DMS53 treated with DMSO at 0.1 percent for 48 hours (cell line): Measurements from ENCODE around the gene SEMA4G.

ENCODE experiments used
- DNase-seq: peaks from one replicate; lab custom pipeline; 2025; ENCODE audit not compliant: unreplicated experiment; lab: John Stamatoyannopoulos, UW

SEMA4G gene

GRCh38 chr10:100969187-100970075 lies at the start of gene SEMA4G:
TSS of gene SEMA4G (plus strand) at chr10:100969504. CDS start at chr10:100972913, 3,409 bp downstream.
- DNase-seq: peak; percentile 16

- DNase-seq: no peak
Measured at GRCh38 chr10:100923580-100923979, 45.7 kb upstream of the SEMA4G start.

GRCh38 chr10:100927266-100927665 lies 42.0 kb upstream of the SEMA4G start:
- no peak for DNase-seq

GRCh38 chr10:100928039-100928438 lies 41.3 kb upstream of the SEMA4G start:
- DNase-seq: no peak

GRCh38 chr10:100930368-100930767 lies 38.9 kb upstream of the SEMA4G start:
- no peak for DNase-seq

GRCh38 chr10:100934084-100934659 lies 35.1 kb upstream of the SEMA4G start:
- DNase-seq: no peak

- no peak for DNase-seq
Measured at GRCh38 chr10:100939763-100940344, 29.4 kb upstream of the SEMA4G start.

GRCh38 chr10:100942229-100942628 lies 27.1 kb upstream of the SEMA4G start:
- no peak for DNase-seq

GRCh38 chr10:100943508-100943907 lies 25.8 kb upstream of the SEMA4G start:
- no peak for DNase-seq

GRCh38 chr10:100945754-100946153 lies 23.6 kb upstream of the SEMA4G start:
- no peak for DNase-seq

- no peak for DNase-seq
Measured at GRCh38 chr10:100948916-100949315, 20.4 kb upstream of the SEMA4G start.

GRCh38 chr10:100960251-100960650 lies 9.1 kb upstream of the SEMA4G start:
- DNase-seq: no peak

- DNase-seq: no peak
Measured at GRCh38 chr10:100962351-100963080, 6.8 kb upstream of the SEMA4G start.

GRCh38 chr10:100963826-100964225 lies 5.5 kb upstream of the SEMA4G start:
- DNase-seq: no peak

GRCh38 chr10:100965820-100966219 lies 3.5 kb upstream of the SEMA4G start:
- no peak for DNase-seq

GRCh38 chr10:100966887-100967286 lies 2.4 kb upstream of the SEMA4G start:
- no peak for DNase-seq

- DNase-seq: no peak
Measured at GRCh38 chr10:100967332-100967731, 2.0 kb upstream of the SEMA4G start.

GRCh38 chr10:100968062-100968736 lies 1.1 kb upstream of the SEMA4G start:
- no peak for DNase-seq

GRCh38 chr10:100968863-100969186 lies 479 bp upstream of the SEMA4G start:
- no peak for DNase-seq

GRCh38 chr10:100970076-100970913 lies 991 bp downstream of the SEMA4G start:
- peak; percentile 14 for DNase-seq
